ENCODE data around the gene CEACAM21. TPM values are rescaled to one million over a fixed set of nuclear protein-coding genes. Genes with fewer than 3 reads are reported as not detected.

Gene CEACAM21
- total and polyA plus RNA-seq, 8 donors: 0.63 to 6.1 (median 2.0) TPM; not detected in 5

- peak; percentile 62 to 73 for DNase-seq
- Histone ChIP-seq H3K36me3 (no peaks in the 10 kb centered on the region), H3K27ac (no peak overlapping the region), H3K4me3 (no peak overlapping the region), H3K9me3 (peaks cover 0 to 10% (median 4%) of the 10 kb centered on the region in 4 donors), H3K27me3 (peaks cover 0 to 43% (median 8%) of the 10 kb centered on the region in 3 donors), H3K4me1 (peaks cover 0 to 17% (median 0%) of the 10 kb centered on the region in 4 donors)
- intact Hi-C loops (cut with DNase I; ENCODE audit: low total_unique reads): no loop called here
- WGBS, 5 donors: 45 to 50% (median 48%) methylated on average over 13 of the region's 13 CpGs
- TF ChIP-seq CTCF (IDR thresholded peaks at IDR 0.05) (peak in 2 of 7 experiments; percentile 53 to 55), POLR2AphosphoS5 (IDR thresholded peaks at IDR 0.05) (no peak)
Measured at GRCh38 chr19:41541990-41542584, 33.9 kb upstream of the CEACAM21 start.

DNA sequence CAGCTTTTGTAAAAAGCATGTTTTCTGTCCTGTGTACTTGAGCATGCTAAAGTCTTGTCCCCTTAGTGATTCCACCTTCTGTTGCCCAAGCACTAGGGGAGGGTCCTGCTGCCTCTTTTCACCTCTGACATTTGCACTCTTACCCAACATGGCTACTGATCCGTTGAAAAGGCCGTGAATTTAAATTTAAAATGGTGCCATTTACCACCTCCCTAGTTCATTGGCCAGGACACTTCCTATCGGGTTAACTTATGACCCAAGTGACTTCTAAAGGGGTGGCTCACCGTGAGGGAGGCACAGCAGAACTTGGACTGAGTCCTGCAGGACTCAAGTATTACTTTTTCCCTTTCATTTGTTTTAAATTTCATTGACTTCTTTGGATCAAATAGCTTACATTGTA, 33.3 kb upstream of the CEACAM21 start:
- 72 to 83% (median 79%) methylated on average over 4 of the region's 4 CpGs for WGBS, 5 donors
- intact Hi-C loops (cut with DNase I; ENCODE audit: low total_unique reads): no loop called here
- Histone ChIP-seq H3K36me3 (no peaks in the 10 kb centered on the region), H3K4me3 (no peak overlapping the region), H3K27me3 (peaks cover 0 to 39% (median 8%) of the 10 kb centered on the region in 3 donors), H3K9me3 (peaks cover 0 to 8% (median 3%) of the 10 kb centered on the region in 4 donors), H3K4me1 (peaks cover 0 to 17% (median 0%) of the 10 kb centered on the region in 4 donors), H3K27ac (no peak overlapping the region)
- TF ChIP-seq EP300 (IDR thresholded peaks at IDR 0.05) (no peak), CTCF (IDR thresholded peaks at IDR 0.05) (no peak), POLR2A (IDR thresholded peaks at IDR 0.05) (no peak), POLR2AphosphoS5 (IDR thresholded peaks at IDR 0.05) (no peak)
- DNase-seq: no peak

- Histone ChIP-seq H3K4me1 (peaks cover 0 to 17% (median 0%) of the 10 kb centered on the region in 4 donors), H3K36me3 (no peaks in the 10 kb centered on the region), H3K27ac (no peak overlapping the region), H3K4me3 (no peak overlapping the region), H3K9me3 (no peaks in the 10 kb centered on the region), H3K27me3 (peaks cover 0 to 31% (median 8%) of the 10 kb centered on the region in 3 donors)
- DNase-seq: no peak
- 68 to 84% (median 77%) methylated on average over 2 of the region's 2 CpGs for WGBS, 5 donors
- TF ChIP-seq CTCF (IDR thresholded peaks at IDR 0.05) (no peak), EP300 (IDR thresholded peaks at IDR 0.05) (no peak), POLR2AphosphoS5 (IDR thresholded peaks at IDR 0.05) (no peak), POLR2A (IDR thresholded peaks at IDR 0.05) (no peak)
- intact Hi-C loops (cut with DNase I; ENCODE audit: low total_unique reads): no loop called here
Measured at GRCh38 chr19:41543582-41543981, 32.4 kb upstream of the CEACAM21 start.

DNA sequence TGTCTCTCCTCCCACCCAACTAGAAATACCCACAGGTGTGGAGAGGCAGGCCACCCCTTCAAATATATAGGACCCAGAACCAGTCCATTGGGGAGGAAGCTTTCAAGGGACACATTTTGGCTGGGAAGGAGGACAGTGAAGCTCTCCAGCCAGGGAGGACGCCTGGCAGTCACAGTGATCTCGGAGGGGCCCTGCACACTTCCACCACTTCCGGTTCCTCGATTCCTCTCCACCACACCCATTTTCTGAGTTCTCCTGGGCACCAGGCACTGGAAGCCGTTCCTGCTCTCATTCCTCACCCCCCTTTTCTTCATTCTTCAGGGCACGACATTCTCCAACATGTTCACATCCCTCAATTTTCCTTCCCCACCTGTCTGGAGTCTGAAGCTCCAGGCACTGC, 30.4 kb upstream of the CEACAM21 start:
- H3K9me3 ChIP-seq: no peaks in the 10 kb centered on the region
- intact Hi-C loops (cut with DNase I; ENCODE audit: low total_unique reads): no loop called here
- TF ChIP-seq POLR2A (IDR thresholded peaks at IDR 0.05) (no peak), POLR2AphosphoS5 (IDR thresholded peaks at IDR 0.05) (no peak), CTCF (IDR thresholded peaks at IDR 0.05) (no peak), EP300 (IDR thresholded peaks at IDR 0.05) (no peak)
- peaks cover 0 to 17% (median 0%) of the 10 kb centered on the region in 4 donors for H3K4me1 ChIP-seq
- H3K36me3 ChIP-seq: no peaks in the 10 kb centered on the region
- 37 to 63% (median 48%) methylated on average over 6 of the region's 6 CpGs for WGBS, 5 donors
- DNase-seq: no peak
- H3K27me3 ChIP-seq: peaks cover 0 to 32% (median 8%) of the 10 kb centered on the region in 3 donors
- H3K4me3 ChIP-seq: peak overlapping the region in 1 of 4 donors; percentile 12
- peak overlapping the region in 4 of 5 donors; percentile 38 to 70 (median 65) for H3K27ac ChIP-seq
